H1 (cell line): ENCODE measurements around the gene DNLZ. TPM values are rescaled to one million over a fixed set of nuclear protein-coding genes. Genes with fewer than 3 reads are reported as not detected.

Source experiments
- MAFK ChIP-seq: IDR thresholded peaks from 2 replicates; pipeline ENCODE4 v1.6.1; 2012; ENCODE audit warnings: low read depth, mild to moderate bottlenecking, improper control_type of control experiment, low read length
- PHF8 ChIP-seq: fragments of 200-600 bp; sonication (generic); conservative IDR thresholded peaks from 2 replicates; pipeline ENCODE4 v1.7.1; 2012; ENCODE audit warnings: low read depth, mild to moderate bottlenecking, inconsistent platforms, low read length, moderate library complexity
- POLR2A ChIP-seq, 2 experiments: IDR thresholded peaks; 1 replicate in 1 of 2; 2 replicates in 1 of 2; pipeline ENCODE4 v1.6.1; 2011; ENCODE audit warnings: low read depth in 2 of 2, low read length in 2 of 2, mild to moderate bottlenecking in 2 of 2; ENCODE audit errors: control extremely low read depth in 1 of 2
- RXRA ChIP-seq: IDR thresholded peaks from 2 replicates; pipeline ENCODE4 v1.6.1; 2011; ENCODE audit warnings: low read depth, mild to moderate bottlenecking, low read length, moderate library complexity; ENCODE audit not compliant: insufficient read depth
- SUZ12 ChIP-seq: fragments of 200-600 bp; sonication (generic); IDR thresholded peaks from 2 replicates; pipeline ENCODE4 v1.6.1; 2012; ENCODE audit warnings: mild to moderate bottlenecking, inconsistent platforms, low read length, moderate library complexity, mixed read lengths
- polyA plus RNA-seq, 7 experiments: library from polyadenylated mRNA; depleted of rRNA in 3 of 7; stranded (reverse) in 5 of 7; unstranded in 2 of 7; fragments of >200 nt in 5 of 7; fragments of 200-250 nt in 2 of 7; gene quantifications; 1 replicate in 5 of 7; 2 replicates in 1 of 7; 4 replicates in 1 of 7; pipeline versions ENCODE4 v1.2.1 to v1.2.3, GENCODE V29; 2011 to 2013; ENCODE audit warnings: missing spikeins in 2 of 7, mixed read lengths in 2 of 7
- total RNA-seq: library from RNA; stranded (reverse); fragmentation: NEBNext Ultra II Directional; extraction: Animal tissue kit (Norgen Biotek cat#: 25700); gene quantifications from 2 replicates; pipeline ENCODE4 v1.2.1, GENCODE V29; 2021

Gene DNLZ
- total and polyA plus RNA-seq, 2 of the 8 experiments (the other 6 are each of a cell fraction or from before 2014, with no cell fraction given) = 11.6 to 17.9 TPM

- TF ChIP-seq PHF8 = no peak
- no peak for TF ChIP-seq RXRA
- no peak for TF ChIP-seq SUZ12
- no peak for TF ChIP-seq MAFK
- no peak for TF ChIP-seq POLR2A (IDR thresholded peaks at IDR 0.05; ENCODE audit: control extremely low read depth in 1 of 2, low read depth in 2 of 2, low read length in 2 of 2)
Observed at GRCh38 chr9:136405481-136405880, 41.9 kb upstream of the DNLZ start (continued).
